Measurements from ENCODE around the gene JAZF1.

- TF ChIP-seq CTCF (IDR thresholded peaks at IDR 0.05; ENCODE audit: poor library complexity) (no peak), EZH2 (IDR thresholded peaks at IDR 0.05; ENCODE audit: borderline replicate concordance) (no peak)
Measured at GRCh38 chr7:27928001-27928400, 252.6 kb downstream of the JAZF1 start.

Data from hepatocyte (in vitro differentiated cells).